ENCODE results near the gene ADGRL3. TPM values are rescaled to one million over a fixed set of nuclear protein-coding genes. Genes with fewer than 3 reads are reported as not detected.

Gene ADGRL3
- total RNA-seq, 1 donor from 2014 or later, result 6.1 TPM

DNA sequence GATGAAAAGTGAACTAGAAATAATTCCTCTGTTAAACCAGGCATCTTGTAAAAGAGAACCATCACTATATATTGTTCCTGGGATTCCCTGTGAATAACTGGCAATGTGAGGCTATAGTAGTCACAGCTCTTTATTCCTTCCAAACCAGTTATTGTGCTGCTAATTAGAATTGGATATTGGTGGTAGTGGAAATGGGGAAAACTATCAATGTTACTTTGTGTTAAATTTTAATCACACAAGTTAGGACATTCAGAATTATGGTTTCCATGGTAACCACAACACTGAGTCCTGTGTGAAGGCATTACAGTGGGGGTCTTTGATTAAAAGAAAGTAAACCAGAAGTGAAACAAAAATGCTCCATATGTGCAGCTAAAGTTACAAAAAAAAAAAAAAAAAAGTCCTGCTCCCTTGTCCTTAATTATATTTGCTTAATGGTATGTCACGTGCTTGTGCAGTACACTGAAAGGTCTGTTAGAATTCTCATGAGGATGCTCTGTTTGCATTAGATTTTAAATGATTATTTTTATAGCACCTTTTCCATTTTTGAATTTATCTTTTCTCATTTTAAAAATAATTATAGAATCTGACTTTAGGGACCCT lies 200.4 kb downstream of the ADGRL3 start:
- Histone ChIP-seq H3K4me1 (no peaks in the 10 kb centered on the region), H3K36me3 (no peaks in the 10 kb centered on the region), H3K9me3 (replicated peaks) (no peaks in the 10 kb centered on the region), H3K27me3 (ENCODE audit: low read depth) (no peaks in the 10 kb centered on the region), H3K27ac (replicated peaks) (no peak overlapping the region), H3K4me3 (no peak overlapping the region)
- TF ChIP-seq, protein P1, sequence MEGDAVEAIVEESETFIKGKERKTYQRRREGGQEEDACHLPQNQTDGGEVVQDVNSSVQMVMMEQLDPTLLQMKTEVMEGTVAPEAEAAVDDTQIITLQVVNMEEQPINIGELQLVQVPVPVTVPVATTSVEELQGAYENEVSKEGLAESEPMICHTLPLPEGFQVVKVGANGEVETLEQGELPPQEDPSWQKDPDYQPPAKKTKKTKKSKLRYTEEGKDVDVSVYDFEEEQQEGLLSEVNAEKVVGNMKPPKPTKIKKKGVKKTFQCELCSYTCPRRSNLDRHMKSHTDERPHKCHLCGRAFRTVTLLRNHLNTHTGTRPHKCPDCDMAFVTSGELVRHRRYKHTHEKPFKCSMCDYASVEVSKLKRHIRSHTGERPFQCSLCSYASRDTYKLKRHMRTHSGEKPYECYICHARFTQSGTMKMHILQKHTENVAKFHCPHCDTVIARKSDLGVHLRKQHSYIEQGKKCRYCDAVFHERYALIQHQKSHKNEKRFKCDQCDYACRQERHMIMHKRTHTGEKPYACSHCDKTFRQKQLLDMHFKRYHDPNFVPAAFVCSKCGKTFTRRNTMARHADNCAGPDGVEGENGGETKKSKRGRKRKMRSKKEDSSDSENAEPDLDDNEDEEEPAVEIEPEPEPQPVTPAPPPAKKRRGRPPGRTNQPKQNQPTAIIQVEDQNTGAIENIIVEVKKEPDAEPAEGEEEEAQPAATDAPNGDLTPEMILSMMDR (IDR thresholded peaks at IDR 0.05; ENCODE audit: borderline replicate concordance), result no peak
- DNase-seq, result no peak
- intact Hi-C loops (cut with micrococcal nuclease), result no loop called here

- Histone ChIP-seq H3K4me1 (no peaks in the 10 kb centered on the region), H3K4me3 (no peak overlapping the region), H3K27ac (replicated peaks) (no peak overlapping the region), H3K36me3 (no peaks in the 10 kb centered on the region), H3K27me3 (ENCODE audit: low read depth) (no peaks in the 10 kb centered on the region), H3K9me3 (replicated peaks) (no peaks in the 10 kb centered on the region)
- no peak for DNase-seq
- intact Hi-C loops (cut with micrococcal nuclease), result no loop called here
- TF ChIP-seq, protein P1 (IDR thresholded peaks at IDR 0.05; ENCODE audit: borderline replicate concordance), result no peak
These were observed 201.6 kb downstream of the ADGRL3 start for GRCh38 chr4:61401771-61402170.

- Histone ChIP-seq H3K4me1 (no peaks in the 10 kb centered on the region), H3K27ac (replicated peaks) (no peak overlapping the region), H3K4me3 (no peak overlapping the region), H3K27me3 (ENCODE audit: low read depth) (no peaks in the 10 kb centered on the region), H3K36me3 (no peaks in the 10 kb centered on the region), H3K9me3 (replicated peaks) (no peaks in the 10 kb centered on the region)
- intact Hi-C loops (cut with micrococcal nuclease), result no loop called here
- no peak for DNase-seq
- TF ChIP-seq, protein P1 (IDR thresholded peaks at IDR 0.05; ENCODE audit: borderline replicate concordance), result no peak
These were observed 205.2 kb downstream of the ADGRL3 start for GRCh38 chr4:61405307-61405706.

GRCh38 chr4:61406677-61407076 lies 206.6 kb downstream of the ADGRL3 start:
- no peak for DNase-seq

DNA sequence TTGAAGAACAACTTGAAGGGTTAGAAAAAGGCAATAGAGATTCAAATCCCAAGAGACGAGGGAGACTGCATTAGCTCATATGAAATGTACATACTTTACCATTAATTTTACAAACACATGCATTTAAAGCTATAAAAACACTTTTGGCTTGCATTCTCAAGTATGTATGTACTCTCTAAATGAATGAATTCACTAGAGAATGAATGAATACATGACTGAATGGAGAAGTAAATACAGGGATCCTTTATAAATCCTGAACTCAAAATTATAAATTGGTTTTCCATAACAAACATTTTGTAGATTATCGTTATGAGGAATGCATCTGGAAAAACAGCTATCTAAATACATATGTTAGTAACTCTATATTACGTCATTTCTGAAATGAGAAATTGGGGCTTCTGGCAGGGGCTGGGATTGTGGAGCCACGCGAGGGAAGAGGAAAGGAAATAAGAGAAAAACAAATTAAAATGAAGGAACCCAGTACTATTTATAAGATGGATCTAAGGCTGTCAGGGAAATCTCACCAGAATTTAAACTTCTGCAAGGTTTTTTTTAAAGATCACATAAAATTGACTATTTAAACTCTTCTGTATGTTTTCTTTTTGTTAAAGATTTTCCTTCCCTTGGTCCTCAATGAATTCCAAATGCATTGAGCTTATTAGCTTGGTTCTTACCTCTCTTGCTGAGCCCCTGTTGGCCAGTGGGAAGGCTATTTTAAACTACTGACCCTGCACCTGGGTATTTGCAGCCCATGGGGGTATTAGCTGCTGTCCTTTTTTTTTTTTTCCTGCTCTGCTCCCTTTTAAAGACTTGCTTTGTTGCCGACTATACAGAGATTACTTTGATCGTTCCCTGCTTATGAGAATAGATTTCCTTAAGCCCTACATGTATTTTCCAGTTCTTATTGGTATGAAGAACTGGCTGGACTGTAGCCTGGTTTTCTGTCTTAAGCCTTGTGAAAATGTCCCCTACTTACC lies 207.8 kb downstream of the ADGRL3 start:
- H3K4me1 ChIP-seq, result no peaks in the 10 kb centered on the region
- intact Hi-C loops (cut with micrococcal nuclease), result no loop called here
- H3K9me3 ChIP-seq (replicated peaks), result no peaks in the 10 kb centered on the region
- TF ChIP-seq, protein P1 (IDR thresholded peaks at IDR 0.05; ENCODE audit: borderline replicate concordance), result no peak
- H3K27me3 ChIP-seq (ENCODE audit: low read depth), result no peaks in the 10 kb centered on the region
- no peaks in the 10 kb centered on the region for H3K36me3 ChIP-seq
- no peak overlapping the region for H3K4me3 ChIP-seq
- DNase-seq, result no peak
- H3K27ac ChIP-seq (replicated peaks), result no peak overlapping the region

More at GRCh38 chr4:61406677-61407076, 206.6 kb downstream of the ADGRL3 start:
- Histone ChIP-seq H3K9me3 (replicated peaks) (no peaks in the 10 kb centered on the region), H3K4me3 (no peak overlapping the region), H3K4me1 (no peaks in the 10 kb centered on the region), H3K27me3 (ENCODE audit: low read depth) (no peaks in the 10 kb centered on the region), H3K27ac (replicated peaks) (no peak overlapping the region), H3K36me3 (no peaks in the 10 kb centered on the region)
- TF ChIP-seq, protein P1 (IDR thresholded peaks at IDR 0.05; ENCODE audit: borderline replicate concordance), result no peak
- intact Hi-C loops (cut with micrococcal nuclease), result no loop called here
